Ovary (tissue), 9 donors: Measurements from ENCODE around the gene DPYSL5. TPM values are rescaled to one million over a fixed set of nuclear protein-coding genes. Genes with fewer than 3 reads are reported as not detected.

Source experiments
- DNase-seq, 5 donors: peaks; one replicate each; pipeline ENCODE4 v3.0.0-alpha.2; 2019 to 2020
- H3K27ac ChIP-seq, 2 donors: fragments of 200-600 bp; one replicate each; pipeline versions ENCODE4 v1.5.1 to v1.8.0; 2019 to 2022
- H3K27me3 ChIP-seq: fragments of 200-600 bp; one replicate; pipeline ENCODE4 v1.8.0; 2022
- H3K36me3 ChIP-seq: fragments of 200-600 bp; sonication (generic); one replicate; pipeline ENCODE4 v1.5.1; 2019
- H3K4me1 ChIP-seq: one replicate; pipeline ENCODE4 v1.8.1; 2013; ENCODE audit warnings: mild to moderate bottlenecking, moderate library complexity; ENCODE audit not compliant: insufficient read depth
- H3K4me3 ChIP-seq: fragments of 200-600 bp; sonication (generic); one replicate; pipeline ENCODE4 v1.5.1; 2017
- H3K9me3 ChIP-seq, 2 donors: fragments of 200-600 bp in 1 of 2; sonication (generic) in 1 of 2; one replicate each; pipeline versions ENCODE4 v1.5.1 to v1.8.1; 2013 to 2019; ENCODE audit warnings: mild to moderate bottlenecking in 1 of 2, moderate library complexity in 1 of 2
- EP300 ChIP-seq: sonication (generic); formaldehyde crosslinking; IDR thresholded peaks from one replicate; pipeline ENCODE4 v1.6.1; 2017; ENCODE audit warnings: antibody characterized with exemption
- POLR2A ChIP-seq: fragments of 450-650 bp; IDR thresholded peaks from one replicate; pipeline ENCODE4 v1.6.1; 2017; ENCODE audit warnings: antibody characterized with exemption, mild to moderate bottlenecking, moderate library complexity
- WGBS, 3 donors: extraction: QIAGEN DNeasy Blood & Tissue Kit in 1 of 3; methylation state at CpG; one replicate each; pipeline versions ENCODE4 v1.1.5 to v1.1.7; 2013 to 2017; 5-methylcytosine and 5-hydroxymethylcytosine counted together
- intact Hi-C, 4 donors: fragments of 100-400 bp; cut with DNase I; formaldehyde crosslinking; loops; one replicate each; pipeline versions ENCODE4 v1.11.0 to v1.15.1; 2022 to 2023
- polyA plus RNA-seq, 2 donors: library from polyadenylated mRNA; stranded (reverse); fragments of 200-250 nt in 1 of 2; fragments of 350-450 nt in 1 of 2; fragmentation: Illumina TruSeq in 1 of 2; extraction: RNeasy Lipid Tissue Mini Kit (QIAGEN cat#74804) in 1 of 2; gene quantifications; one replicate each; pipeline ENCODE4 v1.2.3, GENCODE V29; 2013 to 2014
- total RNA-seq, 7 donors: library from RNA; depleted of rRNA in 2 of 7; stranded (reverse); fragments of >200 nt in 2 of 7; fragmentation: NEBNext Ultra II Directional in 3 of 7; extraction: Animal tissue kit (Norgen Biotek cat#: 25700) in 3 of 7; gene quantifications; one replicate each; pipeline versions ENCODE4 v1.1.0 to v1.2.4, GENCODE V29; 2016 to 2023
- TF ChIP-seq, protein P1 (sequence below), 3 donors: fragments of 450-650 bp in 2 of 3; fragments of 200-600 bp in 1 of 3; IDR thresholded peaks; one replicate each; pipeline versions ENCODE4 v1.5.1 to v1.8.0; 2016 to 2022; ENCODE audit warnings: antibody characterized with exemption in 3 of 3, mild to moderate bottlenecking in 1 of 3
- donor health status: DM: no; HTN: no; CAD: no; lungs with moderate emphysema.
- donor health status: DM: no; HTN: no; CAD: no.
- donor health status: Bipolar disorder and iron deficiency.
- donor health status: DM: yes; HTN: yes; CAD: no.
- donor health status: DM: no; HTN: no; CAD: no.
- donor health status: DM: yes; HTN: yes; CAD: no.

DPYSL5 gene
- total and polyA plus RNA-seq, 9 donors = 0.05 to 0.78 (median 0.17) TPM; not detected in 3

DNA sequence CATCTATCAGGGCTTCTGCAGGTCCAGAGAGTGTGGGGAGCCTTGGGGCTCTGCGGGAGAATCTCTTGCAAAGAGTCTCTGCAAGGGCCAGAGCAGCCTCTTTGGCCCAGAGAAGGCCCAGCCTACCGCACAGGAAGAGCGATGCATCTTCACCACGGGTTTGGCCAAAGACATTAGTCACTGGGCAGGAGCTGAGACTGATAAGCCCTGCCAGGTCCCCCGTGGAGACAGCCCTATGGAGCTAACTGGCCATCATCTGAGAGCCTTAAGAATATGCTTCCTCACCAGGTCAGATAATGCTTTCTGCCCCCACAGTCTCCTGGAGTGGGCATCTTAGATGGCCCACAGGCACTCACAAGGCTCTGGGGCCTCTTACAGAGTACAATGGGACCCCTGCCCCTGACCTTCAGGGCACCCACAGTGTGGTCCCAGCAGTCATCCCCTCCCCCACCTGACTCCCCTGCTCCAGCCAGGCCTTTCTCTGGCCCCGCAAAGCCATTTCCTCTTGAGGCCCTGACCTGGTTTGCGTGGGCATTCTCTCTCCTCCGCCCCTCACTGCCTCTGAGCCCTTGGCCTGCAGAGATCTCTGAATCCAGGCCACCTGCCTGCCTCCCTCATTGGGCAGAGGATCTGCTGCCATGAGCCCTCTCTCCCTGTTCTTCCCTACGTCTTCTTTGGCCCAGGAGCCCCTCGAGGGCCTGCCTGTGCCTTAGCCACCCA is 90.6 kb downstream of the DPYSL5 start:
- Histone ChIP-seq H3K27me3 (no peaks in the 10 kb centered on the region), H3K27ac (no peak overlapping the region), H3K4me1 (no peaks in the 10 kb centered on the region), H3K9me3 (no peaks in the 10 kb centered on the region), H3K36me3 (no peaks in the 10 kb centered on the region), H3K4me3 (no peak overlapping the region)
- intact Hi-C loops = no loop called here
- TF ChIP-seq, protein P1, sequence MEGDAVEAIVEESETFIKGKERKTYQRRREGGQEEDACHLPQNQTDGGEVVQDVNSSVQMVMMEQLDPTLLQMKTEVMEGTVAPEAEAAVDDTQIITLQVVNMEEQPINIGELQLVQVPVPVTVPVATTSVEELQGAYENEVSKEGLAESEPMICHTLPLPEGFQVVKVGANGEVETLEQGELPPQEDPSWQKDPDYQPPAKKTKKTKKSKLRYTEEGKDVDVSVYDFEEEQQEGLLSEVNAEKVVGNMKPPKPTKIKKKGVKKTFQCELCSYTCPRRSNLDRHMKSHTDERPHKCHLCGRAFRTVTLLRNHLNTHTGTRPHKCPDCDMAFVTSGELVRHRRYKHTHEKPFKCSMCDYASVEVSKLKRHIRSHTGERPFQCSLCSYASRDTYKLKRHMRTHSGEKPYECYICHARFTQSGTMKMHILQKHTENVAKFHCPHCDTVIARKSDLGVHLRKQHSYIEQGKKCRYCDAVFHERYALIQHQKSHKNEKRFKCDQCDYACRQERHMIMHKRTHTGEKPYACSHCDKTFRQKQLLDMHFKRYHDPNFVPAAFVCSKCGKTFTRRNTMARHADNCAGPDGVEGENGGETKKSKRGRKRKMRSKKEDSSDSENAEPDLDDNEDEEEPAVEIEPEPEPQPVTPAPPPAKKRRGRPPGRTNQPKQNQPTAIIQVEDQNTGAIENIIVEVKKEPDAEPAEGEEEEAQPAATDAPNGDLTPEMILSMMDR (IDR thresholded peaks at IDR 0.05) = no peak
- TF ChIP-seq POLR2A (no peak), EP300 (no peak)
- 79 to 83% (median 81%) methylated on average over 10 of the region's 10 CpGs for WGBS, 3 donors
- no peak for DNase-seq

DNA sequence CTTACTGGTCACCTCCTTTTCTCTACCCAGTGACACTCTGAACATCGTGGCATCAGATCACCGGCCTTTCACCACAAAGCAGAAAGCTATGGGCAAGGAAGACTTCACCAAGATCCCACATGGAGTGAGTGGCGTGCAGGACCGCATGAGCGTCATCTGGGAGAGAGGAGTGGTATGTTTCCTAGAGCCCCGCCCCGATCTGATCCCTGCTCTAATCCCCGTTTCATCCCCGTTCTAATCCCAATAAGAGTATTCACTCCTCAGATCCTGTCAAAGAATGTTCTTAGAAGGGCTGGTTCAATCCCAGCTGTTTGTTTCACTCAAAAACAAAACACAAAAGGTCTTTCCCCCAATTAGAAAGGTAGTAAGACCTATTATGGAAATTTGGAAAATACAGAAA is 92.1 kb downstream of the DPYSL5 start:
- Histone ChIP-seq H3K27me3 (no peaks in the 10 kb centered on the region), H3K9me3 (no peaks in the 10 kb centered on the region), H3K4me3 (no peak overlapping the region), H3K4me1 (no peaks in the 10 kb centered on the region), H3K36me3 (no peaks in the 10 kb centered on the region), H3K27ac (no peak overlapping the region)
- DNase-seq = no peak
- intact Hi-C loops = loop anchor here in 2 of 4 donors (5.0 kb wide), 1 partner anchor 93 kb away; the partner anchor contains the start of gene DPYSL5 (in 2 of the 2)
- TF ChIP-seq, protein P1 (IDR thresholded peaks at IDR 0.05) = no peak
- TF ChIP-seq POLR2A (no peak), EP300 (no peak)
- WGBS, 3 donors = 91 to 93% (median 91%) methylated on average over 9 of the region's 9 CpGs

DNA sequence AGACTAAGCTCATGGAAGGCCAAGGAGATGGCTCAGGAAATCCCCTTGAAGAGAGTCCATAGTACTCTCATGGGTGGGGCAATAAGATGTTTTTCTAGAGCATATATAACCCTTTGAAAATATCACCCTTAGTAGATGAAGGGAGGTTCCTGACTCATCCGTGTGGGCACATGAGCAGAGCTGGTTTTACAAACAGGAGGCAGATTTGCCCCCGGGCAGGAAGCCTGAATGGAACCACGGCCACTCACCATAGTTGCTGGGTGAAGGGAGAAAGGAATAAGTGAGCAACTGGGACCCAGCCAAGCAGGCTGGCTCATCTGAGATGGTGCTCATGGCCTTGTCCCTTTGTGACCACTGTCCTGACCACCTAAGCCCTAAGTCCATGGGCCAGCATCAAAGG is 93.6 kb downstream of the DPYSL5 start:
- no peaks in the 10 kb centered on the region for H3K4me1 ChIP-seq
- DNase-seq = no peak
- no peak overlapping the region for H3K27ac ChIP-seq
- TF ChIP-seq POLR2A (no peak), EP300 (no peak)
- TF ChIP-seq, protein P1 (IDR thresholded peaks at IDR 0.05) = no peak
- 83 to 88% (median 87%) methylated on average over 3 of the region's 3 CpGs for WGBS, 3 donors
- no peaks in the 10 kb centered on the region for H3K36me3 ChIP-seq
- no peak overlapping the region for H3K4me3 ChIP-seq
- intact Hi-C loops = loop anchor here in 2 of 4 donors (5.0 kb wide), 1 partner anchor 94 kb away; the partner anchor contains the start of gene DPYSL5 (in 2 of the 2)
- H3K27me3 ChIP-seq = no peaks in the 10 kb centered on the region
- H3K9me3 ChIP-seq = no peaks in the 10 kb centered on the region

DNA sequence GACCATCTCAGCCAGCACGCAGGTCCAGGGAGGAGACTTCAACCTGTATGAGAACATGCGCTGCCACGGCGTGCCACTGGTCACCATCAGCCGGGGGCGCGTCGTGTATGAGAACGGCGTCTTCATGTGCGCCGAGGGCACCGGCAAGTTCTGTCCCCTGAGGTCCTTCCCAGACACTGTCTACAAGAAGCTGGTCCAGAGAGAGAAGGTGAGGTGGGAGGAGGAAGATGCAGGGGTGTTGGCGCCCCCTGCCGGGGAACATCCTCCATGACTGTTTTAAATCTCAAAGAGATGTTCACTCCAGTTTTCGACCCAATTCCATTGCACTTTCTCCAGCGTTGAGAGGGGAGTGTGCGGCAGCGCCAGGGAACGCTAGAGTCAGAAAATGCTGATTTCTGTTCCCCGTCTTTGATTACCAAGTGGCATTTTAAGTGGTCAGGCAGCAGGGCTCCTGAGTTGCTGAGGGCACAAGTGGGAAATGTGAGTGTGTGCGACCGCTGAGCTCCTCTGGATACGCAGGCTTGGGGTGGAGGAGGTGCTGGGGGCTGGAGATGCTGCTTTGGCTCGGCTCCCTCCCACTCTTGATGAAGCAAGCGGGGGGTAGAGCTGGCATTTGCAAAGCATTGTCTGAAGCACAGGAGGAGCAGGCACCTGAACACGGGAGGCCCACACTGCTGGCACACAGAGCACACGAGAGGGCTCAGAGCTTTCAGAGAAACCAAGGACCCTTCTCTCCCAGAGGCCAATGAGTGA is 94.8 kb downstream of the DPYSL5 start:
- intact Hi-C loops = loop anchor here in 3 of 4 donors (2.0 to 5.0 kb wide), 2 partner anchors 95 to 96 kb away; partner anchors contain the start of gene DPYSL5 (in 2 of the 3)
- 32 to 40% (median 33%) methylated on average over 28 of the region's 28 CpGs for WGBS, 3 donors
- no peaks in the 10 kb centered on the region for H3K9me3 ChIP-seq
- no peak overlapping the region for H3K4me3 ChIP-seq
- H3K27ac ChIP-seq = no peak overlapping the region
- no peaks in the 10 kb centered on the region for H3K36me3 ChIP-seq
- TF ChIP-seq, protein P1 (IDR thresholded peaks at IDR 0.05) = peak; percentile 13 to 46 (median 30)
- no peak for TF ChIP-seq POLR2A
- peak in 4 of 5 donors; percentile 34 to 77 (median 56) for DNase-seq
- no peaks in the 10 kb centered on the region for H3K4me1 ChIP-seq
- no peaks in the 10 kb centered on the region for H3K27me3 ChIP-seq
